ENCODE data around the gene STAT2. TPM values are rescaled to one million over a fixed set of nuclear protein-coding genes. Genes with fewer than 3 reads are reported as not detected.
A peak's percentile ranks its signal among the peaks of the same experiment; 100 is the strongest.

The STAT2 gene
- total and polyA plus RNA-seq, 9 of the 15 experiments (the other 6 are each of a cell fraction or from before 2014, with no cell fraction given): 15.5 to 46.9 (median 40.1) TPM

GRCh38 chr12:56377310-56377988, 17.5 kb upstream of the STAT2 start (continued):
- no peak for TF ChIP-seq HDAC3 (IDR thresholded peaks at IDR 0.05; ENCODE audit: borderline replicate concordance, partially characterized antibody)
- TF ChIP-seq DLX4 (CRISPR knock-in tag; IDR thresholded peaks at IDR 0.05): no peak
- TF ChIP-seq ZNF41 (CRISPR knock-in tag; conservative IDR thresholded peaks at IDR 0.05): no peak
- TF ChIP-seq ELK1 (CRISPR knock-in tag; IDR thresholded peaks at IDR 0.05): no peak
- TF ChIP-seq YY1 (IDR thresholded peaks at IDR 0.05; ENCODE audit: borderline replicate concordance in 1 of 3, control insufficient read depth in 1 of 3, extremely low read depth in 1 of 3, insufficient read depth in 3 of 3, insufficient read length in 1 of 3, insufficient replicate concordance in 2 of 3, low read depth in 1 of 3, low read length in 2 of 3): peak in 1 of 3 experiments; percentile 69
- TF ChIP-seq TFAM (CRISPR knock-in tag; conservative IDR thresholded peaks at IDR 0.05): no peak
- TF ChIP-seq ZNF398 (CRISPR knock-in tag; IDR thresholded peaks at IDR 0.05): no peak
- no peak for TF ChIP-seq TOE1 (IDR thresholded peaks at IDR 0.05; ENCODE audit: borderline replicate concordance)
- no peak for TF ChIP-seq TOE1 (CRISPR knock-in tag; IDR thresholded peaks at IDR 0.05; ENCODE audit: borderline replicate concordance, low read depth)
- no peak for TF ChIP-seq ILF3 (IDR thresholded peaks at IDR 0.05; ENCODE audit: borderline replicate concordance)
- TF ChIP-seq ZC3H4 (CRISPR knock-in tag; IDR thresholded peaks at IDR 0.05; ENCODE audit: borderline replicate concordance): no peak
- no peak for TF ChIP-seq CAMTA2 (CRISPR knock-in tag; conservative IDR thresholded peaks at IDR 0.05)
- TF ChIP-seq ZNF143 (CRISPR knock-in tag; IDR thresholded peaks at IDR 0.05): no peak
- no peak for TF ChIP-seq RAD51 (IDR thresholded peaks at IDR 0.05; ENCODE audit: borderline replicate concordance, low read depth)
- TF ChIP-seq ARID1B (IDR thresholded peaks at IDR 0.05): peak; percentile 89
- TF ChIP-seq ZNF140 (CRISPR knock-in tag; IDR thresholded peaks at IDR 0.05): no peak
- no peak for TF ChIP-seq ZFPM2 (CRISPR knock-in tag; IDR thresholded peaks at IDR 0.05)
- no peak for TF ChIP-seq SP1 (CRISPR knock-in tag; IDR thresholded peaks at IDR 0.05)
- TF ChIP-seq ZBTB34 (CRISPR knock-in tag; IDR thresholded peaks at IDR 0.05): no peak
- peak; percentile 79; the same call in 1 of the 2 replicates for TF ChIP-seq POLR2AphosphoS5 (IDR thresholded peaks at IDR 0.05; ENCODE audit: control insufficient read depth, insufficient read depth, low read depth, low read length)
- no peak for TF ChIP-seq NR0B1 (IDR thresholded peaks at IDR 0.05; ENCODE audit: partially characterized antibody)
- no peak for TF ChIP-seq ZNF133 (CRISPR knock-in tag; IDR thresholded peaks at IDR 0.05)

Data from K562 (cell line).